ENCODE data around the gene WRAP73.
A peak's percentile ranks its signal among the peaks of the same experiment; 100 is the strongest.

The WRAP73 gene

GRCh38 chr1:3669421-3669821 lies 19.5 kb upstream of the WRAP73 start:
- H3K27me3 ChIP-seq, result no peaks in the 10 kb centered on the region
- peak overlapping the region; percentile 76 for H3K4me2 ChIP-seq
- no peak overlapping the region for H3K9ac ChIP-seq
- H4K20me1 ChIP-seq, result no peaks in the 10 kb centered on the region
- no peak for TF ChIP-seq Cebpa-rat (IDR thresholded peaks at IDR 0.05)
- H3K27ac ChIP-seq, result peak overlapping the region; percentile 38; the same call in 1 of the 2 replicates
- H3K4me1 ChIP-seq, result peaks cover 91% of the 10 kb centered on the region
- H3K4me3 ChIP-seq, result no peak overlapping the region
- H3K36me3 ChIP-seq, result no peaks in the 10 kb centered on the region
- no peaks in the 10 kb centered on the region for H3K9me3 ChIP-seq

- TF ChIP-seq Cebpa-rat (IDR thresholded peaks at IDR 0.05), result peak; percentile 74
- H3K9ac ChIP-seq, result no peak overlapping the region
- peak overlapping the region; percentile 76 for H3K4me2 ChIP-seq
Measured at GRCh38 chr1:3668585-3669300, 18.8 kb upstream of the WRAP73 start.

DNA sequence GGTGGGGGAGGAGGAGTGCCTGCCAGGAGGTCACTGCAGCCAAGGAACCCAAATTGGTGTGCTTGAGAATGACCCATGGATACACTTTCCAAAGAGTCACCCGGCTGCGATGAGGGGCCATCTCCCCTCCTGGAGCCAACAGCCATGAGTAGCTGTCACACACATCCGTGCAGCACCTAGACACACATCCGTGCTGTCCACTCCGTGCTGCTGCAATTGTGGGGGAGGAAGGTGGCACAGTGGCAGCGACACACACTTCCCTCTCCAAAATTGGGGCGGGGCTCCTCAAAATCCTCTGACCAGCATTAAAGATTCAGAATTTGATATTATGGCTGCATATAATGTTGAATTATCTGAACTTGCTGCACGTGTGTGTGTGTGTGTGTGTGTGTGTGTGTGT lies 18.2 kb upstream of the WRAP73 start:
- Histone ChIP-seq H3K4me2 (peak overlapping the region; percentile 76), H3K27me3 (no peaks in the 10 kb centered on the region), H3K4me1 (peaks cover 88% of the 10 kb centered on the region), H4K20me1 (no peaks in the 10 kb centered on the region), H3K9ac (no peak overlapping the region), H3K9me3 (no peaks in the 10 kb centered on the region), H3K27ac (peak overlapping the region; percentile 71), H3K4me3 (no peak overlapping the region), H3K36me3 (no peaks in the 10 kb centered on the region)
- TF ChIP-seq Cebpa-rat (IDR thresholded peaks at IDR 0.05), result no peak

More at GRCh38 chr1:3668585-3669300, 18.8 kb upstream of the WRAP73 start:
- Histone ChIP-seq H3K9me3 (no peaks in the 10 kb centered on the region), H3K4me3 (no peak overlapping the region), H3K4me1 (peaks cover 91% of the 10 kb centered on the region), H4K20me1 (no peaks in the 10 kb centered on the region), H3K27me3 (no peaks in the 10 kb centered on the region), H3K36me3 (no peaks in the 10 kb centered on the region), H3K27ac (peak overlapping the region; percentile 38)

DNA sequence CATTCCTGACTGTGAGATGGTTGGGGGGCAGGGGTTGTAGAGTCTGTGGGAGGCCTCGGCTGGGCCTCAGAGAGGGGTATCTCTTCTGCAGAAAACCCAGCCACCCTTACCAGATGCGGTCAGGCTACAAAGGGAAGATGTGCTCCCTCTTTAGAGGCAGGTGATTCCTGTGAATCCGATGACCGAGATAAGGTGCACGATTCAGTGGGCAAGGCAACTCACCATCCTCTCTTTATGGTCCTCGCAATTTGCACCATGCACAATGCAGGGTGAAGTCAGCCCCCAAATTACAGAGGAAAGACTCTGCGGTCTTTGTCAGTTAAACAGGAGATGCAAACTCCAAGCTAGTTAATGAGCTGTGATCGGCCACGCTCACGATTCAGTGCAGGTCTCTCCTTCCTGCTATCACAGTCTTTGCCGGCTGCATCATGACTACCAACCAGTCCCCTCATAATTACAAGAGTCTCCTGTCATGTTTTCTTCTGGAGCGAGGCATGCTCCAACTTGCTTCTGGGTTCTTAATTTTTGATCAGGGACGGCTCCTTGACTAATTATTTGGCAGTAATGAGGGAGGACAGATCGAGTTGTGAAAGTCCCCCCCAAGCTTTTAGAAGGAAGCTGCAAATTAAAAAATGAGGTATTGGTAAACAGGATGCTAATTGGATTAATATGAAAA lies 14.9 kb upstream of the WRAP73 start:
- H3K4me3 ChIP-seq, result no peak overlapping the region
- H3K36me3 ChIP-seq, result no peaks in the 10 kb centered on the region
- H4K20me1 ChIP-seq, result no peaks in the 10 kb centered on the region
- no peak for TF ChIP-seq Cebpa-rat (IDR thresholded peaks at IDR 0.05)
- no peaks in the 10 kb centered on the region for H3K27me3 ChIP-seq
- peaks cover 62% of the 10 kb centered on the region for H3K4me1 ChIP-seq
- no peaks in the 10 kb centered on the region for H3K9me3 ChIP-seq
- peak overlapping the region; percentile 53 for H3K27ac ChIP-seq
- H3K4me2 ChIP-seq, result peak overlapping the region; percentile 76
- no peak overlapping the region for H3K9ac ChIP-seq

DNA sequence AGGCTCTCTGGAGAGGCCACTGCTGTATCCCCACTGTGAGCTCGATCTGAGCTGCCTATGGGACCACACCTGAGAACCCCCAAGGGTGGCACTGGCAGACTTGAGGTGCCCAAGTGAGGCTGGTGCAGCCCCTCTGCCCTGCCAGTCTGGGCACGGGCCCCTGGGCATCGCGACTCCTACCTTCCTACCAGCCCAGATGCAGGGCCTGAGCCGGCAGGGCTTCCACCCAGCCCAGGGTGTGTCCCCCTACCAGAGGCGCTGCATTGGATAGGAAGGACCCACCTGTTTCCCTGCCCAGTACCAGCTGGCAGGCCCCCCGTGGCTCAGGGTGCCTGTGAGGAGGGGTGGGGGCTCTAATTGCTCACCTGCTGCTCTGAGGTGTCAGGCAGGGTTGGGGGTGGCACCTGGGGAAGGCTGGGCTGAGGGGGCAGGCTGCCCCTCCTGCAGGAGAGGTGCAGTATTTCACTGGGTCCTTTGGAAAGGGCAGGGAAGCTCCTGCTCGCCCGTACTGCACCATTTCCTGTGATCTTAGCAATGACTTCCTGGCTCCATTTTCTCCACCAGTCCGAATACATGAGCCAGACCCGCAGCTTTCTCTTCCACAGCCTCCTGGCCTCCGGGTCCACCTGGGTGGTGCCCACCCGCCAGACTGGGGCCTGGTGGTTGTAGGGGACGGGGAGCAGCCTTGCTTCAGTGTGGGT lies 14.2 kb upstream of the WRAP73 start:
- peak overlapping the region; percentile 53 for H3K27ac ChIP-seq
- H4K20me1 ChIP-seq, result no peaks in the 10 kb centered on the region
- no peak overlapping the region for H3K4me3 ChIP-seq
- no peaks in the 10 kb centered on the region for H3K27me3 ChIP-seq
- TF ChIP-seq Cebpa-rat (IDR thresholded peaks at IDR 0.05), result no peak
- no peaks in the 10 kb centered on the region for H3K36me3 ChIP-seq
- H3K4me2 ChIP-seq, result peak overlapping the region; percentile 76
- no peak overlapping the region for H3K9ac ChIP-seq
- H3K4me1 ChIP-seq, result peaks cover 57% of the 10 kb centered on the region
- H3K9me3 ChIP-seq, result no peaks in the 10 kb centered on the region

DNA sequence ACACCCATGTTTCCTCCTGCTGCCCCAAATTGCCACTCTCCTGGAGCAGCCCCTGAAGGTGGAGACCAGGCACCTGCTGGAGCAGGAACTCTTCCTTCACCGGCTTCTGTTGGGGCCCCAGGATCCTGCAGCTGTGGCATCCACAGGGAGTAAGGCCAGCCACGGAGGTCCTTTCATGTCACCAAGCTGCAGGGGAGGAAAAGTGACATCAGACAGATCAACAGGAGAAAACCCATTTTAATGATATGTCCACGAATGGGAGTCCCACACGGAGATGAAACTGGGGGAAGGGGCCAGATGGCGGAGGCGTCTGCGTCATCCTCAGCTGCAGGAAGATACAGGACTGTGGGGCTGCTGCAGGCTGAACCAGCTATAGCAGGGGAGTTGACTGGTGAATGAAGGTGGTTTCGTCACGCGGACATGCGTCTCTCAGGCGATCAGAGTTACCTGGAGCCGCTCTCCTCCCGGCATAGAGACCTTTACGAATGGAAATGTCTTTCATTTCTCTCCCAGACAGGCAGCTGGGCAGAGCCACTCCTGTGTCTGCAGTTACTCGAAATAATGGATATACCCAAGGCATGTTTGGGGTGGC lies 12.3 kb upstream of the WRAP73 start:
- no peak overlapping the region for H3K9ac ChIP-seq
- H3K27me3 ChIP-seq, result peaks cover 8% of the 10 kb centered on the region; the same call in 1 of the 2 replicates
- H3K27ac ChIP-seq, result no peak overlapping the region
- TF ChIP-seq Cebpa-rat (IDR thresholded peaks at IDR 0.05), result no peak
- peaks cover 37% of the 10 kb centered on the region for H3K4me1 ChIP-seq
- H3K4me2 ChIP-seq, result no peak overlapping the region
- H3K36me3 ChIP-seq, result no peaks in the 10 kb centered on the region
- no peaks in the 10 kb centered on the region for H4K20me1 ChIP-seq
- no peak overlapping the region for H3K4me3 ChIP-seq
- H3K9me3 ChIP-seq, result no peaks in the 10 kb centered on the region

DNA sequence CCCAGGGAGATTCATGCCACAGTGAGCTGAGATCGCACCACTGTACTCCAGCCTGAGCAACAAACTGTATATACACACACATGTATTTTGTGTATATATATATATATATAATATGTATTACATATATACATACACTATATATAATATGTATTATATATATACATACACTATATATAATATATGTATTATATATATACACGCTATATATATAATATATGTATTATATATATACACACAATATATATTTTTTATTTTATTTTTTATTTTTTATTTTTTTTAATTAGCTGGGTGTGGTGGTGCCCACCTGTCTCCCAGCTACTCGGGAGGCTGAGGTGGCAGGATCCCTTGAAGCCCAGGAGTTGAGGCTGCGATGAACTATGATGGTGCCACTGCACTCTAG lies 11.7 kb upstream of the WRAP73 start:
- Histone ChIP-seq H3K9me3 (no peaks in the 10 kb centered on the region), H3K9ac (no peak overlapping the region), H3K4me2 (no peak overlapping the region), H3K27ac (no peak overlapping the region), H3K4me1 (peaks cover 32% of the 10 kb centered on the region), H3K4me3 (no peak overlapping the region), H3K36me3 (no peaks in the 10 kb centered on the region), H3K27me3 (peaks cover 13% of the 10 kb centered on the region; the same call in 1 of the 2 replicates), H4K20me1 (no peaks in the 10 kb centered on the region)
- TF ChIP-seq Cebpa-rat (IDR thresholded peaks at IDR 0.05), result no peak

DNA sequence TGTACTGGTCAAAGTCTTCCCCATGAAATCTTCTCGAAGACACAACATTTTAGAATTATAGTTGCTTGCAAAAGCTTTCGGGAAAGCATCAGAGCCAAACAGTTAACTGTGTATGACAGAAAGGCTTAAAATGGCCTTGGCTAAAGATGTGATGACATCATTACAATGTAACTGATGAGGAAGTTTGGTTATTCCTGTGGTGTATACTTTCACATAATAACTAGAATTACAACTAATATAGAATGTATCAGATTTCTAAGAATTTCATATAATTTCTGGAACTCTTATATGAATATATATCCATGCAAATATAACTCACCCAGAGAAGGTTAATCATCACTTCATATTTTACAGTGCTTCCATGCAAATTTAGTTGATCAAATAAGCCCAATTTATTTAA lies 10.8 kb upstream of the WRAP73 start:
- Histone ChIP-seq H3K9me3 (no peaks in the 10 kb centered on the region), H3K27ac (no peak overlapping the region), H3K4me2 (no peak overlapping the region), H3K9ac (no peak overlapping the region), H3K4me1 (peaks cover 28% of the 10 kb centered on the region), H3K4me3 (no peak overlapping the region), H3K27me3 (peaks cover 20% of the 10 kb centered on the region; the same call in 1 of the 2 replicates), H3K36me3 (no peaks in the 10 kb centered on the region), H4K20me1 (no peaks in the 10 kb centered on the region)
- TF ChIP-seq Cebpa-rat (IDR thresholded peaks at IDR 0.05), result no peak

GRCh38 chr1:3659093-3659492 lies 9.2 kb upstream of the WRAP73 start:
- Histone ChIP-seq H3K9me3 (no peaks in the 10 kb centered on the region), H3K27me3 (peaks cover 33% of the 10 kb centered on the region), H3K36me3 (no peaks in the 10 kb centered on the region), H3K4me3 (no peak overlapping the region), H3K4me2 (no peak overlapping the region), H3K9ac (no peak overlapping the region), H3K4me1 (peaks cover 12% of the 10 kb centered on the region), H4K20me1 (no peaks in the 10 kb centered on the region), H3K27ac (no peak overlapping the region)
- TF ChIP-seq Cebpa-rat (IDR thresholded peaks at IDR 0.05), result no peak
